HL-60 (cell line): ENCODE data around the gene SIMC1.

Experiments used
- POLR2AphosphoS5 ChIP-seq: IDR thresholded peaks from 2 replicates; pipeline ENCODE4 v1.6.1; 2012; ENCODE audit warnings: low read depth
- TF ChIP-seq, protein P1 (sequence below): IDR thresholded peaks from one replicate; pipeline ENCODE4 v1.5.1; 2011; ENCODE audit warnings: low read length, control low read depth, inconsistent platforms; ENCODE audit not compliant: insufficient read depth

DNA sequence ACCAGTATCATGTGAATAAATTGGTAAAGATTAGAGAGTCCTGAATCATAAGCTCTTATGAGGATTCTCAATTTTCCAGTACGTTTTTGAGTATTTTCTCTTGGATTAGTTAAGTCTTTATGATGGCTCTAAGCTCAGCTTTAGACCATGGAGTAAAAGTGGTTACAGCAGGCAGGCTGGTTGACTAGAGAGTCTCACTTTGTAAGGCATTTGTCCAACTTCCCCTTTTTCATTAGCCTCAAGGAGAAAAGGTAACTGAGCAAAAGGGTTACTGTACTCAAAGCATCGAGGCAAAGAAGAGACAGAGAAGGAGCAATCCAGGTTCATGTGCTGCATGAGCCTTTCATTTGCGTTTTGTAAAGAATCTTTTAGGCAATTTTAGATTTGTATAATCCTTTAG lies 141.7 kb downstream of the SIMC1 start:
- no peak for TF ChIP-seq POLR2AphosphoS5
- TF ChIP-seq, protein P1, sequence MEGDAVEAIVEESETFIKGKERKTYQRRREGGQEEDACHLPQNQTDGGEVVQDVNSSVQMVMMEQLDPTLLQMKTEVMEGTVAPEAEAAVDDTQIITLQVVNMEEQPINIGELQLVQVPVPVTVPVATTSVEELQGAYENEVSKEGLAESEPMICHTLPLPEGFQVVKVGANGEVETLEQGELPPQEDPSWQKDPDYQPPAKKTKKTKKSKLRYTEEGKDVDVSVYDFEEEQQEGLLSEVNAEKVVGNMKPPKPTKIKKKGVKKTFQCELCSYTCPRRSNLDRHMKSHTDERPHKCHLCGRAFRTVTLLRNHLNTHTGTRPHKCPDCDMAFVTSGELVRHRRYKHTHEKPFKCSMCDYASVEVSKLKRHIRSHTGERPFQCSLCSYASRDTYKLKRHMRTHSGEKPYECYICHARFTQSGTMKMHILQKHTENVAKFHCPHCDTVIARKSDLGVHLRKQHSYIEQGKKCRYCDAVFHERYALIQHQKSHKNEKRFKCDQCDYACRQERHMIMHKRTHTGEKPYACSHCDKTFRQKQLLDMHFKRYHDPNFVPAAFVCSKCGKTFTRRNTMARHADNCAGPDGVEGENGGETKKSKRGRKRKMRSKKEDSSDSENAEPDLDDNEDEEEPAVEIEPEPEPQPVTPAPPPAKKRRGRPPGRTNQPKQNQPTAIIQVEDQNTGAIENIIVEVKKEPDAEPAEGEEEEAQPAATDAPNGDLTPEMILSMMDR: no peak
